Measurements from ENCODE around the gene STIP1.

STIP1 gene

GRCh38 chr11:64218628-64219353 is 32.8 kb downstream of the STIP1 start:
- DNase-seq (ENCODE audit: low read depth), result no peak
- Histone ChIP-seq H3K9me3 (ENCODE audit: control insufficient read depth, low read length) (no peaks in the 10 kb centered on the region), H3K4me3 (ENCODE audit: low read length) (no peak overlapping the region), H3K36me3 (ENCODE audit: control insufficient read depth, insufficient read depth, low read length, severe bottlenecking) (no peaks in the 10 kb centered on the region), H3K27me3 (replicated peaks; ENCODE audit: control insufficient read depth, insufficient read depth, low read length) (no peaks in the 10 kb centered on the region), H3K9ac (ENCODE audit: low read length) (no peak overlapping the region), H3K4me1 (ENCODE audit: control insufficient read depth, insufficient read depth, low read length) (peaks cover 7% of the 10 kb centered on the region)

GRCh38 chr11:64219354-64219684 is 33.3 kb downstream of the STIP1 start:
- Histone ChIP-seq H3K9ac (ENCODE audit: low read length) (no peak overlapping the region), H3K27me3 (replicated peaks; ENCODE audit: control insufficient read depth, insufficient read depth, low read length) (no peaks in the 10 kb centered on the region), H3K4me3 (ENCODE audit: low read length) (no peak overlapping the region), H3K36me3 (ENCODE audit: control insufficient read depth, insufficient read depth, low read length, severe bottlenecking) (no peaks in the 10 kb centered on the region), H3K9me3 (ENCODE audit: control insufficient read depth, low read length) (no peaks in the 10 kb centered on the region), H3K4me1 (ENCODE audit: control insufficient read depth, insufficient read depth, low read length) (peaks cover 7% of the 10 kb centered on the region)
- DNase-seq (ENCODE audit: low read depth), result no peak

GRCh38 chr11:64219755-64220154 is 33.8 kb downstream of the STIP1 start:
- Histone ChIP-seq H3K9ac (ENCODE audit: low read length) (no peak overlapping the region), H3K4me3 (ENCODE audit: low read length) (no peak overlapping the region), H3K27me3 (replicated peaks; ENCODE audit: control insufficient read depth, insufficient read depth, low read length) (no peaks in the 10 kb centered on the region), H3K9me3 (ENCODE audit: control insufficient read depth, low read length) (no peaks in the 10 kb centered on the region), H3K36me3 (ENCODE audit: control insufficient read depth, insufficient read depth, low read length, severe bottlenecking) (no peaks in the 10 kb centered on the region), H3K4me1 (ENCODE audit: control insufficient read depth, insufficient read depth, low read length) (peaks cover 7% of the 10 kb centered on the region)
- no peak for DNase-seq (ENCODE audit: low read depth)

DNA sequence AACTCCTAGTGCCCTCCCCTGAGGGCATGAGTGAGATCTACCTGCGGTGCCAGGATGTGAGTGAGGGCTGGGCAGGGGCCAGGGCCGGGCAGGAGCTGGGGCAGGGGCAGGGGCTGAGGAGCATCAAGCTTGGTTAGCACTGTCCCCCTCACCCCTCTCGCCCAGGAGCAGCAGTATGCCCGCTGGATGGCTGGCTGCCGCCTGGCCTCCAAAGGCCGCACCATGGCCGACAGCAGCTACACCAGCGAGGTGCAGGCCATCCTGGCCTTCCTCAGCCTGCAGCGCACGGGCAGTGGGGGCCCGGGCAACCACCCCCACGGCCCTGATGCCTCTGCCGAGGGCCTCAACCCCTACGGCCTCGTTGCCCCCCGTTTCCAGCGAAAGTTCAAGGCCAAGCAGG is 34.3 kb downstream of the STIP1 start:
- H3K9me3 ChIP-seq (ENCODE audit: control insufficient read depth, low read length), result no peaks in the 10 kb centered on the region
- no peak overlapping the region for H3K4me3 ChIP-seq (ENCODE audit: low read length)
- no peak for DNase-seq (ENCODE audit: low read depth)
- H3K9ac ChIP-seq (ENCODE audit: low read length), result no peak overlapping the region
- no peaks in the 10 kb centered on the region for H3K36me3 ChIP-seq (ENCODE audit: control insufficient read depth, insufficient read depth, low read length, severe bottlenecking)
- H3K27me3 ChIP-seq (replicated peaks; ENCODE audit: control insufficient read depth, insufficient read depth, low read length), result no peaks in the 10 kb centered on the region
- H3K4me1 ChIP-seq (ENCODE audit: control insufficient read depth, insufficient read depth, low read length), result peaks cover 4% of the 10 kb centered on the region

GRCh38 chr11:64220798-64221197 is 34.8 kb downstream of the STIP1 start:
- no peak for DNase-seq (ENCODE audit: low read depth)
- Histone ChIP-seq H3K9ac (ENCODE audit: low read length) (no peak overlapping the region), H3K4me3 (ENCODE audit: low read length) (no peak overlapping the region), H3K4me1 (ENCODE audit: control insufficient read depth, insufficient read depth, low read length) (peaks cover 4% of the 10 kb centered on the region), H3K36me3 (ENCODE audit: control insufficient read depth, insufficient read depth, low read length, severe bottlenecking) (no peaks in the 10 kb centered on the region), H3K27me3 (replicated peaks; ENCODE audit: control insufficient read depth, insufficient read depth, low read length) (no peaks in the 10 kb centered on the region), H3K9me3 (ENCODE audit: control insufficient read depth, low read length) (no peaks in the 10 kb centered on the region)

- no peaks in the 10 kb centered on the region for H3K27me3 ChIP-seq (replicated peaks; ENCODE audit: control insufficient read depth, insufficient read depth, low read length)
- no peak overlapping the region for H3K9ac ChIP-seq (ENCODE audit: low read length)
- no peaks in the 10 kb centered on the region for H3K36me3 ChIP-seq (ENCODE audit: control insufficient read depth, insufficient read depth, low read length, severe bottlenecking)
- H3K4me1 ChIP-seq (ENCODE audit: control insufficient read depth, insufficient read depth, low read length), result peaks cover 14% of the 10 kb centered on the region
- no peaks in the 10 kb centered on the region for H3K9me3 ChIP-seq (ENCODE audit: control insufficient read depth, low read length)
- H3K4me3 ChIP-seq (ENCODE audit: low read length), result no peak overlapping the region
- no peak for DNase-seq (ENCODE audit: low read depth)
Observed at GRCh38 chr11:64222651-64223000, 36.7 kb downstream of the STIP1 start.

DNA sequence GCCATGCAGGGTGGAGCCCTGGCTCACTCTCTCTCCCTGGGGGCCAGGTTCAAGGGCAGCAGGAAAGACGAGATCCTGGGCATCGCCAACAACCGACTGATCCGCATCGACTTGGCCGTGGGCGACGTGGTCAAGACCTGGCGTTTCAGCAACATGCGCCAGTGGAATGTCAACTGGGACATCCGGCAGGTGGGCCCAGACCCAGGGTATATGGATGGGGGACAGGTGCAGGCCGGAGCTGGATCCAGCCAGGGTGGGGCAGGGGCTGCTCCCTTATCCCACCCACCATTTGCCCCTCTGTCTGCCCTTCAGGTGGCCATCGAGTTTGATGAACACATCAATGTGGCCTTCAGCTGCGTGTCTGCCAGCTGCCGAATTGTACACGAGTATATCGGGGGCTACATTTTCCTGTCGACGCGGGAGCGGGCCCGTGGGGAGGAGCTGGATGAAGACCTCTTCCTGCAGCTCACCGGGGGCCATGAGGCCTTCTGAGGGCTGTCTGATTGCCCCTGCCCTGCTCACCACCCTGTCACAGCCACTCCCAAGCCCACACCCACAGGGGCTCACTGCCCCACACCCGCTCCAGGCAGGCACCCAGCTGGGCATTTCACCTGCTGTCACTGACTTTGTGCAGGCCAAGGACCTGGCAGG is 37.2 kb downstream of the STIP1 start:
- no peaks in the 10 kb centered on the region for H3K27me3 ChIP-seq (replicated peaks; ENCODE audit: control insufficient read depth, insufficient read depth, low read length)
- no peak overlapping the region for H3K9ac ChIP-seq (ENCODE audit: low read length)
- peaks cover 15% of the 10 kb centered on the region for H3K4me1 ChIP-seq (ENCODE audit: control insufficient read depth, insufficient read depth, low read length)
- no peak overlapping the region for H3K4me3 ChIP-seq (ENCODE audit: low read length)
- no peaks in the 10 kb centered on the region for H3K36me3 ChIP-seq (ENCODE audit: control insufficient read depth, insufficient read depth, low read length, severe bottlenecking)
- no peak for DNase-seq (ENCODE audit: low read depth)
- H3K9me3 ChIP-seq (ENCODE audit: control insufficient read depth, low read length), result no peaks in the 10 kb centered on the region

GRCh38 chr11:64224151-64224890 is 38.4 kb downstream of the STIP1 start:
- Histone ChIP-seq H3K4me1 (ENCODE audit: control insufficient read depth, insufficient read depth, low read length) (peaks cover 15% of the 10 kb centered on the region), H3K9ac (ENCODE audit: low read length) (peak overlapping the region; percentile 97), H3K4me3 (ENCODE audit: low read length) (no peak overlapping the region), H3K9me3 (ENCODE audit: control insufficient read depth, low read length) (no peaks in the 10 kb centered on the region), H3K36me3 (ENCODE audit: control insufficient read depth, insufficient read depth, low read length, severe bottlenecking) (no peaks in the 10 kb centered on the region), H3K27me3 (replicated peaks; ENCODE audit: control insufficient read depth, insufficient read depth, low read length) (no peaks in the 10 kb centered on the region)
- no peak for DNase-seq (ENCODE audit: low read depth)

- no peaks in the 10 kb centered on the region for H3K9me3 ChIP-seq (ENCODE audit: control insufficient read depth, low read length)
- peak overlapping the region; percentile 98 for H3K4me3 ChIP-seq (ENCODE audit: low read length)
- no peaks in the 10 kb centered on the region for H3K27me3 ChIP-seq (replicated peaks; ENCODE audit: control insufficient read depth, insufficient read depth, low read length)
- H3K36me3 ChIP-seq (ENCODE audit: control insufficient read depth, insufficient read depth, low read length, severe bottlenecking), result no peaks in the 10 kb centered on the region
- H3K4me1 ChIP-seq (ENCODE audit: control insufficient read depth, insufficient read depth, low read length), result peaks cover 21% of the 10 kb centered on the region
- DNase-seq (ENCODE audit: low read depth), result peak; percentile 22
- H3K9ac ChIP-seq (ENCODE audit: low read length), result peak overlapping the region; percentile 97
Observed at GRCh38 chr11:64224891-64225607, 39.1 kb downstream of the STIP1 start.

DNA sequence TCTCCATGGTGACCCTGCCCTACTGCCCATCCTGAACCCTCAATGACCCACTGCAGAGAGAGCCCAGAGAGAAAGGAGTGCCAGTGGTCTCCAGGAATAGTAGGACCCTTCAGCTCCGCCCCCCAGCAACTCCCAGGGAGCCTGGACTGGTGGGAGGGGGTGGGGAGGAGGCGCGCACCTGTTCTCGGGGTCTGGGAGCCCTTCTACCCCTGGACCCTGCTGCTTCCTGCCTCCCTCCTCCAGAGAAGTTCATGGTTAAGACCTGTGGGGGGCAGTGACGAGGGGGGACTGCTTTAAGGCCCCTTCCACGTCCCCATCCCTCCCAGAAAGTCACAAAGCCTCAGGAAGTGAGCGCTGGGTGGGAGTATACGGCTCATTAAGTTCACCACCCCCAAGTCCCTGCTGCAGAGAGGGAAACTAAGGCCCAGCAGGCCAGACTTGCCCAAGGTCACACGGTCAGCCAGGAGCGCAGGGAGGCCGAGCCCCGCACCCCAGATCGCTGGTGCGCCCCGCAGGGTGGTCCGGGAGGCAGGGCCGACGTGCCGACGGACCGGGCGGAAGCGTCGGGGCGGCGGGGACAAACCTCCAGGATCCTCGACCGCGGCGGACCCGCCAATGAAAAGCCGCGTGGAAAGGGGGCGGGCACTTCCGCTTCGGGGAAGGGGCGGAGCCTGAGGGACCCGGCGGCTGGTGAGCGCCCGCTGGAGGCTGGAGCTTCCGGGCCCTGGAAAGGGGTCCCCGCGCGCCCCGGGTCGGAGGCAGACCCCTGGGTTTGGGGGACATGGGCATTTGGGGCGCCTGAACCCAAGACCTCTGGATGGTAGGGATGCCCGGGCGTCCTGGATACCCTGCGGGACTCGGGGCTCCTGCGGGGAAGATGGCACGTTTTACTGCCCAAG is 39.9 kb downstream of the STIP1 start, which contains the start of the genes NUDT22 and TRPT1:
TSS of gene NUDT22 (plus strand) at position 667 of the 899 bp plus-strand sequence. CDS start 379 bp downstream, outside the sequence.
TSS of gene TRPT1 (minus strand) at position 579 of the 899 bp plus-strand sequence. CDS start at position 253, 326 bp downstream.
- H3K9ac ChIP-seq (ENCODE audit: low read length), result peak within 1 kb of the TSS; percentile 97
- no peaks in the 10 kb centered on the region for H3K36me3 ChIP-seq (ENCODE audit: control insufficient read depth, insufficient read depth, low read length, severe bottlenecking)
- peak; percentile 95 for DNase-seq (ENCODE audit: low read depth)
- H3K4me3 ChIP-seq (ENCODE audit: low read length), result peak within 1 kb of the TSS; percentile 98
- H3K4me1 ChIP-seq (ENCODE audit: control insufficient read depth, insufficient read depth, low read length), result peaks cover 22% of the 10 kb centered on the region
- H3K9me3 ChIP-seq (ENCODE audit: control insufficient read depth, low read length), result no peaks in the 10 kb centered on the region
- no peaks in the 10 kb centered on the region for H3K27me3 ChIP-seq (replicated peaks; ENCODE audit: control insufficient read depth, insufficient read depth, low read length)
